GM12878 (cell line): ENCODE measurements around the gene TMEM161A. TPM values are rescaled to one million over a fixed set of nuclear protein-coding genes. Genes with fewer than 3 reads are reported as not detected.

Experiments
- ATAC-seq: fragments of 200-7000 bp; cut with Tn5 transposase; 3 replicates; pipeline ENCODE4 v1.9.1; 2020; ENCODE audit warnings: mild to moderate bottlenecking, moderate library complexity
- BruUV-seq: library from RNA; stranded (reverse); fragments of 400-500 nt; replicated peaks from 2 replicates; lab custom pipeline; 2021; lab: Mats Ljungman, UMichigan
- CTCF ChIA-PET: fragments of 300-600 bp; sonication (Branson Sonifier 250); formaldehyde crosslinking; extraction: SDS; loops from one replicate; lab custom pipeline; 2021; ENCODE audit warnings: inconsistent platforms; lab: Yijun Ruan, JAX
- POLR2A ChIA-PET: fragments of 350-600 bp; formaldehyde crosslinking; extraction: SDS; loops from one replicate; lab custom pipeline; 2021; ENCODE audit warnings: inconsistent platforms; lab: Charles Lee
- RAD21 ChIA-PET: fragments of 300-600 bp; sonication (Branson Sonifier 250); formaldehyde crosslinking; loops from one replicate; lab custom pipeline; 2023; ENCODE audit warnings: antibody characterized with exemption; ENCODE audit not compliant: unreplicated experiment; lab: Charles Lee
- SMC1A ChIA-PET: fragments of 300-600 bp; sonication (Branson Sonifier 250); formaldehyde crosslinking; loops from one replicate; lab custom pipeline; 2023; ENCODE audit not compliant: unreplicated experiment, uncharacterized antibody; lab: Charles Lee
- DNase-seq: peaks from one replicate; pipeline ENCODE4 v3.0.0-alpha.2; 2011; ENCODE audit warnings: low read depth, low spot score
- FAIRE-seq: peaks from 3 replicates; lab custom pipeline; 2011; peaks lifted over from hg19 to GRCh38; lab: Jason Lieb, UNC
- H2AFZ ChIP-seq: 2 replicates; pipeline ENCODE4 v1.6.0; 2011; ENCODE audit warnings: low read depth, low read length, control low read depth; ENCODE audit not compliant: control insufficient read depth
- H3K27ac ChIP-seq: 2 replicates; pipeline ENCODE4 v1.5.1; 2011; ENCODE audit warnings: control low read depth; ENCODE audit not compliant: control insufficient read depth, insufficient read depth
- H3K27me3 ChIP-seq, 2 experiments: replicated peaks in 1 of 2; 2 replicates each; pipeline versions ENCODE4 v1.6.0 to v1.6.1; 2011; ENCODE audit warnings: low read length in 1 of 2; ENCODE audit not compliant: control insufficient read depth in 2 of 2, insufficient read depth in 2 of 2
- H3K36me3 ChIP-seq, 2 experiments: 2 replicates each; pipeline ENCODE4 v1.5.1; 2011; ENCODE audit warnings: low read length in 1 of 2; ENCODE audit not compliant: control insufficient read depth in 2 of 2, insufficient read depth in 2 of 2
- H3K4me1 ChIP-seq: 2 replicates; pipeline ENCODE4 v1.6.1; 2011; ENCODE audit warnings: mild to moderate bottlenecking, low read length, moderate library complexity, mixed read lengths; ENCODE audit not compliant: control insufficient read depth, insufficient read depth
- H3K4me2 ChIP-seq: 2 replicates; pipeline ENCODE4 v1.6.0; 2011; ENCODE audit warnings: control low read depth; ENCODE audit not compliant: control insufficient read depth, insufficient read depth
- H3K4me3 ChIP-seq: fragments of 200-600 bp; sonication (generic); 2 replicates; pipeline ENCODE4 v1.5.1; 2016
- H3K79me2 ChIP-seq: 2 replicates; pipeline ENCODE4 v1.6.0; 2011; ENCODE audit warnings: low read length; ENCODE audit not compliant: control insufficient read depth, insufficient read depth
- H3K9ac ChIP-seq: 2 replicates; pipeline ENCODE4 v1.8.0; 2011; ENCODE audit warnings: low read length, control low read depth, mixed read lengths; ENCODE audit not compliant: control insufficient read depth, insufficient read depth
- H3K9me3 ChIP-seq: replicated peaks from 3 replicates; pipeline ENCODE4 v1.5.1; 2011; ENCODE audit warnings: mild to moderate bottlenecking, low read length; ENCODE audit not compliant: control insufficient read depth, insufficient read depth
- H4K20me1 ChIP-seq: 2 replicates; pipeline ENCODE4 v1.6.0; 2011; ENCODE audit not compliant: control insufficient read depth, insufficient read depth
- ETV6 ChIP-seq, 2 experiments: fragments of 450-650 bp in 1 of 2; IDR thresholded peaks in 1 of 2; conservative IDR thresholded peaks in 1 of 2; 2 replicates each; pipeline ENCODE4 v1.6.1; 2014; ENCODE audit warnings: antibody characterized with exemption in 1 of 2, borderline replicate concordance in 1 of 2, low read depth in 1 of 2, mild to moderate bottlenecking in 1 of 2, moderate library complexity in 1 of 2
- EZH2 ChIP-seq: IDR thresholded peaks from 2 replicates; pipeline ENCODE4 v1.6.1; 2012; ENCODE audit warnings: low read depth, mild to moderate bottlenecking, control low read depth, inconsistent platforms, low read length, borderline replicate concordance; ENCODE audit not compliant: control insufficient read depth
- HDAC6 ChIP-seq: fragments of 200-600 bp; sonication (generic); IDR thresholded peaks from one replicate; pipeline ENCODE4 v1.8.0; 2017; ENCODE audit warnings: antibody characterized with exemption; ENCODE audit not compliant: unreplicated experiment
- JUND ChIP-seq: IDR thresholded peaks from 2 replicates; pipeline ENCODE4 v1.6.1; 2012; ENCODE audit warnings: low read depth, mild to moderate bottlenecking, low read length, improper control_type of control experiment, moderate library complexity
- NFIC ChIP-seq: IDR thresholded peaks from 2 replicates; pipeline ENCODE4 v1.6.1; 2012; ENCODE audit warnings: low read depth, mild to moderate bottlenecking, inconsistent platforms, low read length, moderate library complexity
- SIX5 ChIP-seq: IDR thresholded peaks from 2 replicates; pipeline ENCODE4 v1.6.1; 2011; ENCODE audit warnings: mild to moderate bottlenecking, low read depth, low read length, moderate library complexity; ENCODE audit not compliant: severe bottlenecking
- SP1 ChIP-seq: IDR thresholded peaks from one replicate; pipeline ENCODE4 v1.6.1; 2011; ENCODE audit warnings: low read depth, low read length
- SPI1 ChIP-seq: IDR thresholded peaks from 2 replicates; pipeline ENCODE4 v1.6.1; 2011; ENCODE audit warnings: low read depth, mild to moderate bottlenecking, low read length, moderate library complexity, borderline replicate concordance; ENCODE audit not compliant: insufficient read depth
- TBL1XR1 ChIP-seq: IDR thresholded peaks from 2 replicates; pipeline ENCODE4 v1.6.1; 2012; ENCODE audit warnings: low read depth, low read length, improper control_type of control experiment
- ZNF274 ChIP-seq: IDR thresholded peaks from one replicate; pipeline ENCODE4 v1.8.0; 2011; ENCODE audit not compliant: insufficient read length, insufficient read depth
- ZZZ3 ChIP-seq: IDR thresholded peaks from 2 replicates; pipeline ENCODE4 v1.6.1; 2011; ENCODE audit warnings: low read depth; ENCODE audit not compliant: control insufficient read depth, insufficient read length
- WGBS: methylation state at CpG from one replicate; pipeline ENCODE4 v1.1.6; 2016; ENCODE audit warnings: low lambda C conversion rate; ENCODE audit not compliant: insufficient replicate concordance, insufficient coverage; ENCODE audit errors: missing lambda C conversion rate; 5-methylcytosine and 5-hydroxymethylcytosine counted together
- in situ Hi-C: fragments of 300-500 bp; cut with MboI; formaldehyde crosslinking; loops from 9 replicates; pipeline ENCODE4 v1.14.3; 2018; ENCODE audit warnings: mixed read lengths
- intact Hi-C: fragments of 100-400 bp; cut with micrococcal nuclease; formaldehyde crosslinking; loops from one replicate; pipeline ENCODE4 v1.14.2; 2022; ENCODE audit not compliant: unreplicated experiment
- polyA plus RNA-seq, 11 experiments: library from polyadenylated mRNA; depleted of rRNA in 4 of 11; unstranded in 6 of 11; stranded (reverse) in 5 of 11; fragments of >200 nt; fragmentation: Nextera tagmentation in 4 of 11; fragmentation: Illumina TruSeq in 1 of 11; extraction: Ambion mirVana in 4 of 11; extraction: Trizol in 1 of 11; gene quantifications; 1 replicate in 1 of 11; 2 replicates in 10 of 11; pipeline versions ENCODE4 v1.2.1 to v1.2.3, GENCODE V29; 2011 to 2016; ENCODE audit warnings: inconsistent platforms in 2 of 11, missing spikeins in 2 of 11, low read depth in 1 of 11
- total RNA-seq, 4 experiments: library from RNA; depleted of rRNA in 3 of 4; stranded (reverse); fragments of >200 nt in 3 of 4; fragmentation: Illumina TruSeq in 1 of 4; extraction: Trizol in 1 of 4; gene quantifications; 2 replicates each; pipeline versions ENCODE4 v1.2.1 to v1.2.3, GENCODE V29; 2013 to 2021
- TF ChIP-seq, protein P1 (sequence below): IDR thresholded peaks from 2 replicates; pipeline ENCODE4 v1.6.1; 2011; ENCODE audit warnings: mild to moderate bottlenecking, low read depth, low read length, moderate library complexity; ENCODE audit not compliant: insufficient replicate concordance
- TF ChIP-seq, protein P2 (sequence below): IDR thresholded peaks from 2 replicates; pipeline ENCODE4 v1.6.1; 2012; ENCODE audit warnings: low read length, inconsistent platforms
- TF ChIP-seq, protein P3 (sequence below): fragments of 450-650 bp; formaldehyde crosslinking; IDR thresholded peaks from 2 replicates; pipeline ENCODE4 v1.4.0; 2020; ENCODE audit warnings: mild to moderate bottlenecking, moderate library complexity

TMEM161A gene
- total and polyA plus RNA-seq, 10 of the 15 experiments (the other 5 are each of a cell fraction or from before 2014, with no cell fraction given), result 1.1 to 37.1 (median 19.0) TPM

DNA sequence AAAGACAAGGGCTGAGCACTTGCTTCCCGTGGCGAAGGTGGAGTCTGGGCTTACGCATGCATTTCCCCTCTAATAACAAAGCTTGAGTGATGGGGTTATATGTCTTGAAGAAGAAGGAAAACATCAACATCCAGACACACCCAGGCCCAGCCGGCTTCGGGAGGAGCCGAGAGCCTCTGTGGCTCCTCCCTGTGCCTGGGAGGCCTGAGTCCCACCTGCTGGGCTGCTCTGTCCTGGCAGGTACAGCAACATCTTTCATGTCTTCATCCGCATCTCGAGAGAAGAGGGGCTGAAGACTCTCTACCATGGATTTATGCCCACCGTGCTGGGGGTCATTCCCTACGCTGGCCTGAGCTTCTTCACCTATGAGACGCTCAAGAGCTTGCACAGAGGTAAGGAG lies 30.6 kb downstream of the TMEM161A start:
- TF ChIP-seq TBL1XR1 (no peak), ZNF274 (no peak), JUND (no peak), HDAC6 (no peak), ETV6 (conservative IDR thresholded peaks at IDR 0.05 in 1 of 2, IDR thresholded peaks at IDR 0.05 in 1 of 2; ENCODE audit: borderline replicate concordance in 1 of 2, low read depth in 1 of 2) (no peak), SIX5 (no peak), SPI1 (no peak), EZH2 (no peak), SP1 (no peak), NFIC (no peak), ZZZ3 (no peak)
- TF ChIP-seq, protein P1, sequence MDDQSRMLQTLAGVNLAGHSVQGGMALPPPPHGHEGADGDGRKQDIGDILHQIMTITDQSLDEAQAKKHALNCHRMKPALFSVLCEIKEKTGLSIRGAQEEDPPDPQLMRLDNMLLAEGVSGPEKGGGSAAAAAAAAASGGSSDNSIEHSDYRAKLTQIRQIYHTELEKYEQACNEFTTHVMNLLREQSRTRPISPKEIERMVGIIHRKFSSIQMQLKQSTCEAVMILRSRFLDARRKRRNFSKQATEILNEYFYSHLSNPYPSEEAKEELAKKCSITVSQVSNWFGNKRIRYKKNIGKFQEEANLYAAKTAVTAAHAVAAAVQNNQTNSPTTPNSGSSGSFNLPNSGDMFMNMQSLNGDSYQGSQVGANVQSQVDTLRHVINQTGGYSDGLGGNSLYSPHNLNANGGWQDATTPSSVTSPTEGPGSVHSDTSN, result no peak
- TF ChIP-seq, protein P2, sequence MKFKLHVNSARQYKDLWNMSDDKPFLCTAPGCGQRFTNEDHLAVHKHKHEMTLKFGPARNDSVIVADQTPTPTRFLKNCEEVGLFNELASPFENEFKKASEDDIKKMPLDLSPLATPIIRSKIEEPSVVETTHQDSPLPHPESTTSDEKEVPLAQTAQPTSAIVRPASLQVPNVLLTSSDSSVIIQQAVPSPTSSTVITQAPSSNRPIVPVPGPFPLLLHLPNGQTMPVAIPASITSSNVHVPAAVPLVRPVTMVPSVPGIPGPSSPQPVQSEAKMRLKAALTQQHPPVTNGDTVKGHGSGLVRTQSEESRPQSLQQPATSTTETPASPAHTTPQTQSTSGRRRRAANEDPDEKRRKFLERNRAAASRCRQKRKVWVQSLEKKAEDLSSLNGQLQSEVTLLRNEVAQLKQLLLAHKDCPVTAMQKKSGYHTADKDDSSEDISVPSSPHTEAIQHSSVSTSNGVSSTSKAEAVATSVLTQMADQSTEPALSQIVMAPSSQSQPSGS, result no peak
- TF ChIP-seq, protein P3, sequence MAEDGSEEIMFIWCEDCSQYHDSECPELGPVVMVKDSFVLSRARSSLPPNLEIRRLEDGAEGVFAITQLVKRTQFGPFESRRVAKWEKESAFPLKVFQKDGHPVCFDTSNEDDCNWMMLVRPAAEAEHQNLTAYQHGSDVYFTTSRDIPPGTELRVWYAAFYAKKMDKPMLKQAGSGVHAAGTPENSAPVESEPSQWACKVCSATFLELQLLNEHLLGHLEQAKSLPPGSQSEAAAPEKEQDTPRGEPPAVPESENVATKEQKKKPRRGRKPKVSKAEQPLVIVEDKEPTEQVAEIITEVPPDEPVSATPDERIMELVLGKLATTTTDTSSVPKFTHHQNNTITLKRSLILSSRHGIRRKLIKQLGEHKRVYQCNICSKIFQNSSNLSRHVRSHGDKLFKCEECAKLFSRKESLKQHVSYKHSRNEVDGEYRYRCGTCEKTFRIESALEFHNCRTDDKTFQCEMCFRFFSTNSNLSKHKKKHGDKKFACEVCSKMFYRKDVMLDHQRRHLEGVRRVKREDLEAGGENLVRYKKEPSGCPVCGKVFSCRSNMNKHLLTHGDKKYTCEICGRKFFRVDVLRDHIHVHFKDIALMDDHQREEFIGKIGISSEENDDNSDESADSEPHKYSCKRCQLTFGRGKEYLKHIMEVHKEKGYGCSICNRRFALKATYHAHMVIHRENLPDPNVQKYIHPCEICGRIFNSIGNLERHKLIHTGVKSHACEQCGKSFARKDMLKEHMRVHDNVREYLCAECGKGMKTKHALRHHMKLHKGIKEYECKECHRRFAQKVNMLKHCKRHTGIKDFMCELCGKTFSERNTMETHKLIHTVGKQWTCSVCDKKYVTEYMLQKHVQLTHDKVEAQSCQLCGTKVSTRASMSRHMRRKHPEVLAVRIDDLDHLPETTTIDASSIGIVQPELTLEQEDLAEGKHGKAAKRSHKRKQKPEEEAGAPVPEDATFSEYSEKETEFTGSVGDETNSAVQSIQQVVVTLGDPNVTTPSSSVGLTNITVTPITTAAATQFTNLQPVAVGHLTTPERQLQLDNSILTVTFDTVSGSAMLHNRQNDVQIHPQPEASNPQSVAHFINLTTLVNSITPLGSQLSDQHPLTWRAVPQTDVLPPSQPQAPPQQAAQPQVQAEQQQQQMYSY (CRISPR knock-in tag), result no peak
- TF ChIP-seq, all 136 proteins: peak for 0
- Histone ChIP-seq H3K9ac (no peak overlapping the region), H3K4me1 (no peaks in the 10 kb centered on the region), H3K4me3 (no peak overlapping the region), H3K4me2 (no peak overlapping the region), H3K27ac (no peak overlapping the region), H4K20me1 (no peaks in the 10 kb centered on the region), H3K36me3 (no peaks in the 10 kb centered on the region; a peak in 1 of 4 replicates), H3K9me3 (no peaks in the 10 kb centered on the region), H3K79me2 (no peaks in the 10 kb centered on the region), H2AFZ (no peak overlapping the region), H3K27me3 (no peaks in the 10 kb centered on the region)
- intact Hi-C loops (no loop called here), in situ Hi-C loops (no loop called here)
- DNase-seq (no peak), FAIRE-seq (no peak), ATAC-seq (no peak)
- RAD21 ChIA-PET, result no interaction called here
- SMC1A ChIA-PET, result interaction anchor here (0.6 kb wide), 1 partner anchor 296 kb away, joined by 3 read pairs; no protein-coding TSS in a partner anchor
- WGBS, result 93% methylated on average over 11 of the region's 11 CpGs
- POLR2A ChIA-PET, result interaction anchor here (0.6 kb wide), 1 partner anchor 41 kb away, joined by 3 read pairs; no protein-coding TSS in a partner anchor
- TSS peak; percentile 48 for BruUV-seq
- CTCF ChIA-PET, result no interaction called here
